ENCODE data around the gene LEF1. TPM values are rescaled to one million over a fixed set of nuclear protein-coding genes. Genes with fewer than 3 reads are reported as not detected.

LEF1 gene
- total and polyA plus RNA-seq, 2 donors (not counting 1 experiment from before 2014, with no cell fraction given): 1.8 to 2.6 TPM

- H3K9me3 ChIP-seq (ENCODE audit: control insufficient read depth, insufficient read depth, low read depth, low read length): no peaks in the 10 kb centered on the region
Observed at GRCh38 chr4:108107729-108108382, 60.9 kb downstream of the LEF1 start.

GRCh38 chr4:108107101-108107500 lies 61.6 kb downstream of the LEF1 start:
- no peak for TF ChIP-seq EZH2 (IDR thresholded peaks at IDR 0.05; ENCODE audit: low read length, missing control alignments)
- no peak for TF ChIP-seq CTCF (conservative IDR thresholded peaks at IDR 0.05 in 1 of 2, IDR thresholded peaks at IDR 0.05 in 1 of 2; ENCODE audit: low read depth in 1 of 2, low read length in 2 of 2)
- H3K4me3 ChIP-seq (replicated peaks in 1 of 4; ENCODE audit: control extremely low read depth in 1 of 4, insufficient read depth in 1 of 4, low read depth in 3 of 4, low read length in 4 of 4): no peak overlapping the region
- no peak overlapping the region for H3K27ac ChIP-seq (ENCODE audit: insufficient read depth, low read length)
- DNase-seq (ENCODE audit: low read depth in 2 of 2): no peak
- no peaks in the 10 kb centered on the region for H3K36me3 ChIP-seq (ENCODE audit: control insufficient read depth, insufficient read depth, low read length)
- no peak overlapping the region for H3K9ac ChIP-seq (ENCODE audit: insufficient read depth, low read length)
- H3K27me3 ChIP-seq (ENCODE audit: control insufficient read depth, insufficient read depth, low read length): no peaks in the 10 kb centered on the region
- no peaks in the 10 kb centered on the region for H3K79me2 ChIP-seq (ENCODE audit: control insufficient read depth, insufficient read depth, low read length)
- no peaks in the 10 kb centered on the region for H3K9me3 ChIP-seq (ENCODE audit: control insufficient read depth, insufficient read depth, low read depth, low read length)
- H3K4me2 ChIP-seq (ENCODE audit: extremely low read depth, insufficient read depth, low read length): no peak overlapping the region
- H3K4me1 ChIP-seq (ENCODE audit: control insufficient read depth, extremely low read depth, insufficient read depth, low read length): no peaks in the 10 kb centered on the region
- no peak overlapping the region for H2AFZ ChIP-seq (ENCODE audit: low read length)
- H4K20me1 ChIP-seq (ENCODE audit: control insufficient read depth, extremely low read depth, insufficient read depth, low read length): no peaks in the 10 kb centered on the region

More at GRCh38 chr4:108107729-108108382, 60.9 kb downstream of the LEF1 start:
- H2AFZ ChIP-seq (ENCODE audit: low read length): no peak overlapping the region
- no peak overlapping the region for H3K4me3 ChIP-seq (replicated peaks in 1 of 4; ENCODE audit: control extremely low read depth in 1 of 4, insufficient read depth in 1 of 4, low read depth in 3 of 4, low read length in 4 of 4)
- no peaks in the 10 kb centered on the region for H3K79me2 ChIP-seq (ENCODE audit: control insufficient read depth, insufficient read depth, low read length)
- TF ChIP-seq CTCF (conservative IDR thresholded peaks at IDR 0.05 in 1 of 2, IDR thresholded peaks at IDR 0.05 in 1 of 2; ENCODE audit: low read depth in 1 of 2, low read length in 2 of 2): no peak
- no peak for TF ChIP-seq EZH2 (IDR thresholded peaks at IDR 0.05; ENCODE audit: low read length, missing control alignments)
- H4K20me1 ChIP-seq (ENCODE audit: control insufficient read depth, extremely low read depth, insufficient read depth, low read length): no peaks in the 10 kb centered on the region
- H3K4me2 ChIP-seq (ENCODE audit: extremely low read depth, insufficient read depth, low read length): no peak overlapping the region
- no peak for DNase-seq (ENCODE audit: low read depth in 2 of 2)
- H3K4me1 ChIP-seq (ENCODE audit: control insufficient read depth, extremely low read depth, insufficient read depth, low read length): no peaks in the 10 kb centered on the region
- H3K27me3 ChIP-seq (ENCODE audit: control insufficient read depth, insufficient read depth, low read length): no peaks in the 10 kb centered on the region
- H3K36me3 ChIP-seq (ENCODE audit: control insufficient read depth, insufficient read depth, low read length): no peaks in the 10 kb centered on the region
- no peak overlapping the region for H3K27ac ChIP-seq (ENCODE audit: insufficient read depth, low read length)
- H3K9ac ChIP-seq (ENCODE audit: insufficient read depth, low read length): no peak overlapping the region

GRCh38 chr4:108106186-108106585 lies 62.5 kb downstream of the LEF1 start:
- no peaks in the 10 kb centered on the region for H4K20me1 ChIP-seq (ENCODE audit: control insufficient read depth, extremely low read depth, insufficient read depth, low read length)
- no peak for DNase-seq (ENCODE audit: low read depth in 2 of 2)
- no peak overlapping the region for H3K27ac ChIP-seq (ENCODE audit: insufficient read depth, low read length)
- no peaks in the 10 kb centered on the region for H3K4me1 ChIP-seq (ENCODE audit: control insufficient read depth, extremely low read depth, insufficient read depth, low read length)
- H3K27me3 ChIP-seq (ENCODE audit: control insufficient read depth, insufficient read depth, low read length): no peaks in the 10 kb centered on the region
- H2AFZ ChIP-seq (ENCODE audit: low read length): no peak overlapping the region
- H3K4me3 ChIP-seq (replicated peaks in 1 of 4; ENCODE audit: control extremely low read depth in 1 of 4, insufficient read depth in 1 of 4, low read depth in 3 of 4, low read length in 4 of 4): no peak overlapping the region
- no peak overlapping the region for H3K9ac ChIP-seq (ENCODE audit: insufficient read depth, low read length)
- H3K36me3 ChIP-seq (ENCODE audit: control insufficient read depth, insufficient read depth, low read length): no peaks in the 10 kb centered on the region
- no peaks in the 10 kb centered on the region for H3K79me2 ChIP-seq (ENCODE audit: control insufficient read depth, insufficient read depth, low read length)
- H3K4me2 ChIP-seq (ENCODE audit: extremely low read depth, insufficient read depth, low read length): no peak overlapping the region
- no peaks in the 10 kb centered on the region for H3K9me3 ChIP-seq (ENCODE audit: control insufficient read depth, insufficient read depth, low read depth, low read length)
- TF ChIP-seq EZH2 (IDR thresholded peaks at IDR 0.05; ENCODE audit: low read length, missing control alignments) (no peak), CTCF (conservative IDR thresholded peaks at IDR 0.05 in 1 of 2, IDR thresholded peaks at IDR 0.05 in 1 of 2; ENCODE audit: low read depth in 1 of 2, low read length in 2 of 2) (no peak)
